ENCODE measurements around the gene MYEOV. TPM values are rescaled to one million over a fixed set of nuclear protein-coding genes. Genes with fewer than 3 reads are reported as not detected.

The MYEOV gene
- total RNA-seq, 4 donors from 2014 or later: 0.55 to 1.1 TPM; not detected in 2

DNA sequence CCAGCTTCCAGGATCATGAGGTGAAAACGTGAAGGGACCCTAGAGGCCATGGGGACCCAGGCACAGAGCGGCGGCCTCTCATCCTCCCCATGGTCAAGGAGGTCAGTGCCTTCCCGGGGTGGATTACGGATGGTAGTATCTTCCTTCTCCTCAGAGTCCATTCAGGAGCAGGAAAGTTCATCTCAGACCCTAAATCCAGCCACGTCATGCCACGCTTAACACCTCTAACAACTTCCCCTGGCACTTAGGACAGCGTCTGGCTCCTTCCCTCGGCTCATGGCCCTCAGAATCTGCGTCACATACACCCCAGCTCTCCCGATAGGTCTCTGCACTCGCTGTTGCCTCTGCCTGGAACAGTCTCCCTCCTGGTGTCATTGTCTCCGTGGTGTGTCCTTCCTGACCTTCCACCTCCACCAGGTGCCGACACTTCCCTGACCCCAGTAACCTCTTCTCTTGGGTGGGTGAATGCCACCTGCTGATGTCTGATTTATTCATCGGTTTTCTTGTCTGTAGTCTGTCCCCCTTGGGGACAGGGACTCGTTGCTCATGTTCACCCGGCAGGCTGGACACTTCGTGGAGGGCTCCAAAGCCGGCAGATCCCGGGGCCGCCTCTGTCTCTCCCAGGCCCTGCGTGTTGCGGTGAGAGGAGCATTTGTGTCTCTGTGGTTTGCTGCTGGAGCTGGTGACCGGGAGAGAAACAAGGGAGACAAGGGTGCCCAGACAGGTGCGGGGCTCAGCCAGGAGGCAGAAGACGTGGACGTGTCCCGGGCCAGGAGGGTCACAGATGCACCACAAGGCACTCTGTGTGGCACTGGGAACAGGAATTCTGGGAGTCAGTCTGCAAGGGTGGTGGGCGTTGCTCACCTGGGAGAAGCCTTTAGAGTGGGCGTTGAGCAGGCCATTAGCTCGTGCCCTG lies 1.4 kb downstream of the MYEOV start:
- Histone ChIP-seq H3K9me3 (no peaks in the 10 kb centered on the region), H3K4me3 (no peak overlapping the region), H3K27me3 (no peaks in the 10 kb centered on the region), H3K4me1 (peaks cover 42 to 69% (median 51%) of the 10 kb centered on the region in 4 donors), H3K27ac (no peak overlapping the region), H3K36me3 (no peaks in the 10 kb centered on the region)
- intact Hi-C loops (cut with DNase I; ENCODE audit: low total_unique reads): no loop called here
- 87% methylated on average over 31 of the region's 31 CpGs; no CpG with 5 or more reads in 1 of the 2 donors for WGBS, 2 donors (ENCODE audit: low coverage in 1 of 2)
- no peak for DNase-seq
- TF ChIP-seq EP300 (IDR thresholded peaks at IDR 0.05; ENCODE audit: low read depth) (no peak), POLR2A (IDR thresholded peaks at IDR 0.05) (no peak), POLR2AphosphoS5 (IDR thresholded peaks at IDR 0.05) (no peak)
- TF ChIP-seq, protein P1, sequence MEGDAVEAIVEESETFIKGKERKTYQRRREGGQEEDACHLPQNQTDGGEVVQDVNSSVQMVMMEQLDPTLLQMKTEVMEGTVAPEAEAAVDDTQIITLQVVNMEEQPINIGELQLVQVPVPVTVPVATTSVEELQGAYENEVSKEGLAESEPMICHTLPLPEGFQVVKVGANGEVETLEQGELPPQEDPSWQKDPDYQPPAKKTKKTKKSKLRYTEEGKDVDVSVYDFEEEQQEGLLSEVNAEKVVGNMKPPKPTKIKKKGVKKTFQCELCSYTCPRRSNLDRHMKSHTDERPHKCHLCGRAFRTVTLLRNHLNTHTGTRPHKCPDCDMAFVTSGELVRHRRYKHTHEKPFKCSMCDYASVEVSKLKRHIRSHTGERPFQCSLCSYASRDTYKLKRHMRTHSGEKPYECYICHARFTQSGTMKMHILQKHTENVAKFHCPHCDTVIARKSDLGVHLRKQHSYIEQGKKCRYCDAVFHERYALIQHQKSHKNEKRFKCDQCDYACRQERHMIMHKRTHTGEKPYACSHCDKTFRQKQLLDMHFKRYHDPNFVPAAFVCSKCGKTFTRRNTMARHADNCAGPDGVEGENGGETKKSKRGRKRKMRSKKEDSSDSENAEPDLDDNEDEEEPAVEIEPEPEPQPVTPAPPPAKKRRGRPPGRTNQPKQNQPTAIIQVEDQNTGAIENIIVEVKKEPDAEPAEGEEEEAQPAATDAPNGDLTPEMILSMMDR (IDR thresholded peaks at IDR 0.05): no peak
- in situ Hi-C loops (cut with MboI; ENCODE audit: low pct_ligation_motif_present in 1 of 4, low pct_unique_long_range_greater_than_20kb in 1 of 4, low sequenced_read_pairs in 3 of 4): no loop called here

DNA sequence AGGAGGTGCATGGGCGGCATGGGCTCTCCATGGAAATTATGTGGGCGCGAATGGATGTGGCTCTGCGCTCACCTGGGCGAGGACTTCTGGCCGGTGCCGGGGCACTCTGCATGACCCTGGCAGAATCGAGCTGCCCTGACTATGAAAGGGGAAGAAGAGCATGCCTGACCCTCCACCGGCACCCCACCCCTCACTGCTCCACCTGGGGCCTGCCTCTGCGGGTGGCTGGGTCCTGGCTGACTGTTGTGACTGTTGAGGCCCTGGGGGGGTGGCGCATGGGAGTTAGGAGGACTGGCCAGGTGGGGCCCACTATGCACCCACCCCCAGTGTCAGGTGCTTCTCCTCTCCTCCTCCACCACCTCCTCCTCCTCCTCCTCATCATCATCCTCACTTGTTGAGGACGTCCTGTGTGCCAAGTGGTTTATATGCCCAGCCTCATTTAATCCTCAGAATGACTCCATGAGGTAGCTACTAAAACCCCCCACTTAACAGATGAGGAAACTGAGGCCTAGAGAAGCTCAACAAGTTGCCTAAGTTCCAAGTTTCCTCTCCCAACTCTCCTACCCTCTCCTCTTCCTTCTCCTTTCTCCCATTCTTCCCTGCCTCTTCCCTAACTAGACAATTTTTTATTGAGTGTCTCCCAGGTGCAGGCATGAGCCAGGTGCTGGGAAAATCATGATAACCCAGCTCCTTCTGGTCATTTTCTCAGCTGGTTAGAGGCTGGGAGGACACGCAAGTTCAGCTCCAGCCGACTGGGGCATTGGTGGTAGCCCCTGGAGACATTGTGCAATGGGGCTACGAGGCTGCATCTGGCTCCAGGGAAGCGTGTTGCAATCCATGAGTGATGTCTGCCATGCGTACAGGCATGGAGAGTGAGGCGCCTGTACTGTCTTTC lies 2.3 kb downstream of the MYEOV start:
- peaks cover 37 to 64% (median 46%) of the 10 kb centered on the region in 4 donors for H3K4me1 ChIP-seq
- in situ Hi-C loops (cut with MboI; ENCODE audit: low pct_ligation_motif_present in 1 of 4, low pct_unique_long_range_greater_than_20kb in 1 of 4, low sequenced_read_pairs in 3 of 4): no loop called here
- no peak overlapping the region for H3K4me3 ChIP-seq
- H3K27me3 ChIP-seq: no peaks in the 10 kb centered on the region
- DNase-seq: peak; percentile 50
- H3K36me3 ChIP-seq: no peaks in the 10 kb centered on the region
- intact Hi-C loops (cut with DNase I; ENCODE audit: low total_unique reads): no loop called here
- H3K27ac ChIP-seq: peak overlapping the region; percentile 81 to 85 (median 84)
- no peaks in the 10 kb centered on the region for H3K9me3 ChIP-seq
- WGBS, 2 donors (ENCODE audit: low coverage in 1 of 2): 76% methylated on average over 18 of the region's 18 CpGs; no CpG with 5 or more reads in 1 of the 2 donors
- TF ChIP-seq POLR2AphosphoS5 (IDR thresholded peaks at IDR 0.05) (no peak), EP300 (IDR thresholded peaks at IDR 0.05; ENCODE audit: low read depth) (no peak), POLR2A (IDR thresholded peaks at IDR 0.05) (no peak)
- TF ChIP-seq, protein P1 (IDR thresholded peaks at IDR 0.05): no peak

DNA sequence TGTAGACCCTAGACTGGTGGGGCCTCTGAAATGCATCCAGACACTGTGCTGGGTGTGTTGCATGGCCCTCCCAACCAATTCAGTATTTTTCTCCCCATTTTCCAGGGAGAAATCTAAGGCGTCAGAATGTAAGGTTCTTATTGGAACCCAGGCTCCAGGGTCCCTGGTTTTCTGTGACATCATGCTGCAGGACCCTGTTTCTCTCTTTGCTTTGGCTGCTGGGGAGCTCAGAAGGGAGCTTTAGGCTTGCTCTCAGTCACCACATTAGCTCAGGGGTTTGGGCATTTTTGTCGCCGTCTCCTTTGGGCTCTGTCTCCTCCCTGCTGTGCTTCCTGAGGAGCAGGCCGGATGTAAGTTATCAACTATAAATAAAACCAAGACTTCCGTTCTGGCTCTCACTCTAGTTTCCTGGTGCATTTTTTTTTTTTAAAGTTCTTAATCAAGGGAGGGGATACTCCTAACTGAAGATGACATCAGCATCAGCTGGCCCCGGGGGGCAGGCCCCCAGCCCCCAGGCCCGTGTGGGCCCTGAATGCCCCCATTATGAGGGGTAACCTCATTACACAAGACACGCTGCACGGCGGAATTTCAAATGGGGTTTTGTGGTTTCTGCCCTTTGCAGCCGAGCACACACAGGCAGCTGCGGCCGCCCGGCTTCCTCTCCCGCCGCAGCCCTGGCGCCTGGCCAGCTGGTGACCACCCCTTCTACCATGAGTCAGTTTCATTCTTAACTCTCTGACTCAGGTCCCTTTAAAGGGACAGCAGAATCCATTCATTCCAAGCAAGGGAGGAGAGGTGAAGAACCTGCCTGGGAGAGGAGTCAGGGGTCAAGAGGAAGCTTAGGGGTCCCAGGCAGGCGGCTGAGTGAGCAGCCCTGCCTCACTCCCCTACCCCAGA lies 3.2 kb downstream of the MYEOV start:
- Histone ChIP-seq H3K9me3 (no peaks in the 10 kb centered on the region), H3K4me3 (peak overlapping the region in 2 of 4 donors; percentile 14 to 40), H3K36me3 (no peaks in the 10 kb centered on the region), H3K27me3 (no peaks in the 10 kb centered on the region), H3K4me1 (peaks cover 44 to 73% (median 54%) of the 10 kb centered on the region in 4 donors), H3K27ac (peak overlapping the region; percentile 81 to 85 (median 84))
- intact Hi-C loops (cut with DNase I; ENCODE audit: low total_unique reads): no loop called here
- TF ChIP-seq EP300 (IDR thresholded peaks at IDR 0.05; ENCODE audit: low read depth): peak; percentile 30
- TF ChIP-seq POLR2A (IDR thresholded peaks at IDR 0.05): no peak
- TF ChIP-seq POLR2AphosphoS5 (IDR thresholded peaks at IDR 0.05): peak in 2 of 3 donors; percentile 49 to 59
- in situ Hi-C loops (cut with MboI; ENCODE audit: low pct_ligation_motif_present in 1 of 4, low pct_unique_long_range_greater_than_20kb in 1 of 4, low sequenced_read_pairs in 3 of 4): no loop called here
- WGBS, 2 donors (ENCODE audit: low coverage in 1 of 2): 5 to 7% methylated on average over 3 to 18 of the region's 18 CpGs
- peak; percentile 94 for DNase-seq

DNA sequence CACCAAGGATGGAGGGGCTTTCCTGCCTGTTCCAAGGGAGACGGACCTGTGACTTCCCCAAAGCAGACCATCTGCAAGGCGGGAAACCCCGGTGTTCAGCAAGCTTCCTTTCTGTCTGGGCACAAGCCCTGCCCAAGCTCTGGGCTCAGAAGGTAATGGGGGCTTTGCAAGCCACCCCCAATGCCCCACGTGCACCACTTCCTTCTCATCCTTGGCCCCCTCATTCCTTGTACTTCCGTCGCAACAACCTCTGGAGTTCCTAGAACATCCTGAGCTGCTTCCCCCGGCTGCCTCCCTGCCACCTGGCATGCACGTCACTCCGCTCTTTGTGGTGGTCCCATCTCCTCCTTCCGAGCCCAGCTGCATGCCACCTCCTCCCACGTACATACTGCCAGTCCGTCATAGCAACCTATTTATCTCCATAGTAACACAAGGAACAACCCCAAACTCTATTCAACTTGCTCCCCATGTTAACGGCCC lies 3.9 kb downstream of the MYEOV start:
- peak overlapping the region; percentile 81 to 85 (median 84) for H3K27ac ChIP-seq
- no peak for DNase-seq
- no peaks in the 10 kb centered on the region for H3K36me3 ChIP-seq
- TF ChIP-seq EP300 (IDR thresholded peaks at IDR 0.05; ENCODE audit: low read depth): no peak
- TF ChIP-seq POLR2AphosphoS5 (IDR thresholded peaks at IDR 0.05): no peak
- TF ChIP-seq POLR2A (IDR thresholded peaks at IDR 0.05): no peak
- TF ChIP-seq, protein P1 (IDR thresholded peaks at IDR 0.05): no peak
- no peaks in the 10 kb centered on the region for H3K9me3 ChIP-seq
- no peaks in the 10 kb centered on the region for H3K27me3 ChIP-seq
- H3K4me1 ChIP-seq: peaks cover 44 to 72% (median 54%) of the 10 kb centered on the region in 4 donors
- intact Hi-C loops (cut with DNase I; ENCODE audit: low total_unique reads): no loop called here
- 52 to 55% methylated on average over 8 to 13 of the region's 13 CpGs for WGBS, 2 donors (ENCODE audit: low coverage in 1 of 2)
- H3K4me3 ChIP-seq: peak overlapping the region in 2 of 4 donors; percentile 9 to 40
- in situ Hi-C loops (cut with MboI; ENCODE audit: low pct_ligation_motif_present in 1 of 4, low pct_unique_long_range_greater_than_20kb in 1 of 4, low sequenced_read_pairs in 3 of 4): no loop called here

All from transverse colon (tissue), 4 donors.